ENCODE data around the gene MRPL55. TPM values are rescaled to one million over a fixed set of nuclear protein-coding genes. Genes with fewer than 3 reads are reported as not detected.
A peak's percentile ranks its signal among the peaks of the same experiment; 100 is the strongest.
"Not testable (repeated sequence)": the region's sequence is repeated elsewhere in the genome, so short reads cannot be mapped to it uniquely, and the experiment has no call there.

The MRPL55 gene
- polyA plus RNA-seq, 3 donors: 99.8 to 277 (median 104) TPM

DNA sequence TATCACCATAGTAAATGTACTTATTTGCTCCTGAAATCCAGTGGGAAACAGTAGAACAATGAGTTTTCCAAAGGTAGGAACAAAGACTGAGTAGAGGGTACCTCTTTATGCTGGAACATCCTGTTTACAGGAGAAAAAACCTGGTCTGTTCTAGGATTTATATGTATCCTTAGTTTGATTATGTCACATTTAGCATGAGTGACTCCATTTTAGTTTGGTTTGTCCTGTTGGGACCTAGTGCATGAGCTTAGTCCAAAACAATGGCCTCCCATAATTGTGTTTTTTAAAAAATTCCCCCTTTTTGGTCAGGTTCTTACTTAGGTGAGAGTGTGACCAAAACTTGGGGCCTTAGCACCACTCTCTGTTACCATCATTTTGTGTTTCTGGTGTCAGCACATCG lies 3.5 kb upstream of the MRPL55 start:
- H3K36me3 ChIP-seq (replicated peaks in 1 of 2; ENCODE audit: control insufficient read depth in 1 of 2, insufficient read depth in 2 of 2, low read length in 2 of 2): peaks cover 0 to 2% of the 10 kb centered on the region in 2 donors
- peaks cover 0 to 2% of the 10 kb centered on the region in 2 donors for H3K36me3 Mint-ChIP-seq
- H3K9ac ChIP-seq (ENCODE audit: insufficient read depth, low read length, poor library complexity, severe bottlenecking): no peak overlapping the region
- no peaks in the 10 kb centered on the region for H3K27me3 ChIP-seq (ENCODE audit: control insufficient read depth in 2 of 2, insufficient read depth in 2 of 2, low read length in 2 of 2)
- H3K4me1 Mint-ChIP-seq: peaks cover 29% of the 10 kb centered on the region
- H3K4me3 ChIP-seq (replicated peaks in 1 of 3; ENCODE audit: low read depth in 2 of 3, low read length in 3 of 3): no peak overlapping the region
- no peak overlapping the region for H2AFZ ChIP-seq (ENCODE audit: insufficient read depth, low read depth, low read length, poor library complexity, severe bottlenecking)
- intact Hi-C loops (cut with micrococcal nuclease): loop anchor here in 1 of 2 donors (5.0 kb wide), 1 partner anchor 345 kb away; a partner anchor contains a TSS
- peaks cover 19% of the 10 kb centered on the region for H3K79me2 ChIP-seq (ENCODE audit: insufficient read depth, low read length)
- H4K20me1 ChIP-seq (ENCODE audit: insufficient read depth, low read length): no peaks in the 10 kb centered on the region
- peaks cover 0 to 1% (median 0%) of the 10 kb centered on the region in 3 donors for H3K27me3 Mint-ChIP-seq (ENCODE audit: low read depth in 3 of 3)
- no peaks in the 10 kb centered on the region for H3K9me3 ChIP-seq (replicated peaks in 1 of 2; ENCODE audit: control insufficient read depth in 1 of 2, insufficient read depth in 1 of 2, low read length in 2 of 2)
- no CpG with 5 or more reads among the region's 1 CpG for WGBS (ENCODE audit: insufficient coverage)
- H3K4me3 Mint-ChIP-seq: no peak overlapping the region
- DNase-seq: no peak
- H3K9me3 Mint-ChIP-seq: peaks cover 3 to 17% (median 6%) of the 10 kb centered on the region in 7 donors
- H3K4me2 ChIP-seq (replicated peaks; ENCODE audit: extremely low read depth, low read length, poor library complexity, severe bottlenecking): no peak overlapping the region
- H3K27ac Mint-ChIP-seq: no peak overlapping the region
- H3K4me1 ChIP-seq (ENCODE audit: control insufficient read depth in 1 of 2, insufficient read depth in 2 of 2, low read length in 2 of 2): peaks cover 19 to 33% of the 10 kb centered on the region in 2 donors
- no peak overlapping the region for H3K27ac ChIP-seq (ENCODE audit: low read depth in 1 of 2, low read length in 2 of 2)
- no peak for TF ChIP-seq CTCF (IDR thresholded peaks at IDR 0.05)

DNA sequence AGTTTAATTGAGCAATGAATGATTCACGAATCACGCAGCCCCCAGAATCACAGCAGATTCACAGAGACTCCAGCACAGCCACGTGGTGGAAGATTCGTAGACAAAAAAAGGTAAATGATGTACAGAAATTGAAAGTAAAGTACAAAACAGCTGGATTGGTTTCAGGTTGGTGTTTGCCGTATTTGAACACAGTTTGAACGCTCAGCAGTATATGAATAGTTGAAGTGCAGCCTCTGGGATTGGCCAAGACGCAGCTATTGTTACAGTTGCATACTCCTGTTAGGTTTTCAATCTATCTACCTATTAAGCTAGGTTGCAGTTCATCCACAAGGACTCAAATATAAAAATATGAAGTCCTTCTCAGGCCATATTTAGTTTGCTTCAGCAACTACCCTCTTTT lies 3.1 kb upstream of the MRPL55 start:
- no peaks in the 10 kb centered on the region for H4K20me1 ChIP-seq (ENCODE audit: insufficient read depth, low read length)
- H3K9me3 ChIP-seq (replicated peaks in 1 of 2; ENCODE audit: control insufficient read depth in 1 of 2, insufficient read depth in 1 of 2, low read length in 2 of 2): no peaks in the 10 kb centered on the region
- Mint-ChIP-seq H3K9me3 (peaks cover 1 to 13% (median 6%) of the 10 kb centered on the region in 7 donors), H3K4me3 (no peak overlapping the region), H3K27me3 (ENCODE audit: low read depth in 3 of 3) (peaks cover 0 to 1% (median 0%) of the 10 kb centered on the region in 3 donors), H3K27ac (no peak overlapping the region), H3K36me3 (peaks cover 2 to 6% of the 10 kb centered on the region in 2 donors), H3K4me1 (peaks cover 29% of the 10 kb centered on the region)
- no peak overlapping the region for H2AFZ ChIP-seq (ENCODE audit: insufficient read depth, low read depth, low read length, poor library complexity, severe bottlenecking)
- peaks cover 19 to 35% of the 10 kb centered on the region in 2 donors for H3K4me1 ChIP-seq (ENCODE audit: control insufficient read depth in 1 of 2, insufficient read depth in 2 of 2, low read length in 2 of 2)
- no peaks in the 10 kb centered on the region for H3K27me3 ChIP-seq (ENCODE audit: control insufficient read depth in 2 of 2, insufficient read depth in 2 of 2, low read length in 2 of 2)
- H3K27ac ChIP-seq (ENCODE audit: low read depth in 1 of 2, low read length in 2 of 2): no peak overlapping the region
- no peak for TF ChIP-seq CTCF (IDR thresholded peaks at IDR 0.05)
- no peak overlapping the region for H3K4me3 ChIP-seq (replicated peaks in 1 of 3; ENCODE audit: low read depth in 2 of 3, low read length in 3 of 3)
- H3K79me2 ChIP-seq (ENCODE audit: insufficient read depth, low read length): peaks cover 23% of the 10 kb centered on the region
- DNase-seq: no peak
- no peak overlapping the region for H3K4me2 ChIP-seq (replicated peaks; ENCODE audit: extremely low read depth, low read length, poor library complexity, severe bottlenecking)
- H3K36me3 ChIP-seq (replicated peaks in 1 of 2; ENCODE audit: control insufficient read depth in 1 of 2, insufficient read depth in 2 of 2, low read length in 2 of 2): peaks cover 0 to 7% of the 10 kb centered on the region in 2 donors
- no peak overlapping the region for H3K9ac ChIP-seq (ENCODE audit: insufficient read depth, low read length, poor library complexity, severe bottlenecking)
- 89% methylated on average over 3 of the region's 7 CpGs for WGBS (ENCODE audit: insufficient coverage)
- intact Hi-C loops (cut with micrococcal nuclease): loop anchor here in 1 of 2 donors (5.0 kb wide), 1 partner anchor 345 kb away; a partner anchor contains a TSS

- not testable (repeated sequence) for H3K4me3 ChIP-seq (replicated peaks in 1 of 3; ENCODE audit: low read depth in 2 of 3, low read length in 3 of 3); H3K9me3 ChIP-seq (replicated peaks in 1 of 2; ENCODE audit: control insufficient read depth in 1 of 2, insufficient read depth in 1 of 2, low read length in 2 of 2); H4K20me1 ChIP-seq (ENCODE audit: insufficient read depth, low read length); H3K27me3 ChIP-seq (ENCODE audit: control insufficient read depth in 2 of 2, insufficient read depth in 2 of 2, low read length in 2 of 2); H3K27me3 Mint-ChIP-seq (ENCODE audit: low read depth in 3 of 3); H3K4me2 ChIP-seq (replicated peaks; ENCODE audit: extremely low read depth, low read length, poor library complexity, severe bottlenecking); H3K27ac ChIP-seq (ENCODE audit: low read depth in 1 of 2, low read length in 2 of 2); H3K9ac ChIP-seq (ENCODE audit: insufficient read depth, low read length, poor library complexity, severe bottlenecking); H2AFZ ChIP-seq (ENCODE audit: insufficient read depth, low read depth, low read length, poor library complexity, severe bottlenecking); H3K4me3 Mint-ChIP-seq; H3K9me3 Mint-ChIP-seq
- H3K36me3 Mint-ChIP-seq: peaks cover 11 to 15% of the 10 kb centered on the region in 2 donors
- Histone ChIP-seq H3K36me3 (replicated peaks in 1 of 2; ENCODE audit: control insufficient read depth in 1 of 2, insufficient read depth in 2 of 2, low read length in 2 of 2) (peaks cover 7 to 15% of the 10 kb centered on the region in 2 donors), H3K4me1 (ENCODE audit: control insufficient read depth in 1 of 2, insufficient read depth in 2 of 2, low read length in 2 of 2) (peaks cover 19 to 35% of the 10 kb centered on the region in 2 donors), H3K79me2 (ENCODE audit: insufficient read depth, low read length) (peaks cover 31% of the 10 kb centered on the region)
- DNase-seq: peak in 1 of 3 donors; percentile 37
- WGBS (ENCODE audit: insufficient coverage): no CpG with 5 or more reads among the region's 6 CpGs
- peaks cover 29% of the 10 kb centered on the region for H3K4me1 Mint-ChIP-seq
- H3K27ac Mint-ChIP-seq: peak overlapping the region in 5 of 7 donors; percentile 1 to 75 (median 57)
- intact Hi-C loops (cut with micrococcal nuclease): loop anchor here in 1 of 2 donors (5.0 kb wide), 1 partner anchor 346 kb away; a partner anchor contains a TSS
These were observed 2.2 kb upstream of the MRPL55 start for GRCh38 chr1:228111315-228111714.

Data from CD14-positive monocyte (primary cell).